GM19193 (cell line): ENCODE data around the gene VPS4A.

Source experiments
- POLR2A ChIP-seq: IDR thresholded peaks from 4 replicates; pipeline ENCODE4 v1.6.1; 2011; ENCODE audit not compliant: insufficient read depth, insufficient read length; ENCODE audit errors: extremely low read depth

The VPS4A gene

GRCh38 chr16:69301861-69302260, 9.3 kb upstream of the VPS4A start:
- TF ChIP-seq POLR2A: no peak

- no peak for TF ChIP-seq POLR2A
These were observed 8.8 kb upstream of the VPS4A start for GRCh38 chr16:69302301-69302700.

- no peak for TF ChIP-seq POLR2A
These were observed 5.1 kb upstream of the VPS4A start for GRCh38 chr16:69306031-69306430.

GRCh38 chr16:69307091-69307490, 4.1 kb upstream of the VPS4A start:
- no peak for TF ChIP-seq POLR2A

GRCh38 chr16:69307856-69308255, 3.3 kb upstream of the VPS4A start:
- TF ChIP-seq POLR2A: no peak

- TF ChIP-seq POLR2A: no peak
These were observed 1.8 kb upstream of the VPS4A start for GRCh38 chr16:69309316-69309715.

GRCh38 chr16:69311533-69312387, 610 bp downstream of the VPS4A start:
- TF ChIP-seq POLR2A: no peak

- TF ChIP-seq POLR2A: no peak
These were observed 2.3 kb downstream of the VPS4A start for GRCh38 chr16:69313469-69313868.

GRCh38 chr16:69314534-69314933, 3.4 kb downstream of the VPS4A start:
- no peak for TF ChIP-seq POLR2A

GRCh38 chr16:69315486-69316311, 4.5 kb downstream of the VPS4A start:
- no peak for TF ChIP-seq POLR2A

GRCh38 chr16:69316595-69317034, 5.5 kb downstream of the VPS4A start:
- TF ChIP-seq POLR2A: no peak

GRCh38 chr16:69318177-69318910, 7.2 kb downstream of the VPS4A start:
- no peak for TF ChIP-seq POLR2A

GRCh38 chr16:69318911-69319289, 7.8 kb downstream of the VPS4A start:
- TF ChIP-seq POLR2A: no peak

- no peak for TF ChIP-seq POLR2A
These were observed 8.2 kb downstream of the VPS4A start for GRCh38 chr16:69319381-69319780.
